ENCODE results near the gene APLP1. TPM values are rescaled to one million over a fixed set of nuclear protein-coding genes. Genes with fewer than 3 reads are reported as not detected.

APLP1 gene
- total and polyA plus RNA-seq, 2 donors from 2014 or later, result 3.8 to 13.6 TPM

DNA sequence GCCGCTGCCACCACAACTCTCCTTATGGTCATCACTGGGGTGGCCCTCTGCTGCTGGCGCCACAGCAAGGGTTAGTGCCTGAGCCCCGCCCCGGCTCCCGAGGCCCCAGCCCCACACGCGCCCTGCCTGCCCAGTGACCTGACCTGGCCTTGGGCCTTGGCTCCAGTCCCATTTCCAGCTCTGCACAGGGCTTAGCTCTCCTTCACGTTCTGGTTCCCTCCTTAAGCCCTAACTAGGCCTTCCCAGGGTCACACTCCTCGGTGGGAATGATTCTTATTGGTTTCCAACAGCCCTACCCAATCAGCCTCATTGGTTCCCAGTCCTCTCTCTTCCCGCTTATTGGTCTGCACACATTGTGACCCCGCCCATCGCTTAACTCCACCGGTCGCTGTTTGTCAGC, 5.8 kb upstream of the APLP1 start:
- intact Hi-C loops (cut with DNase I), result no loop called here
- TF ChIP-seq, protein P1, sequence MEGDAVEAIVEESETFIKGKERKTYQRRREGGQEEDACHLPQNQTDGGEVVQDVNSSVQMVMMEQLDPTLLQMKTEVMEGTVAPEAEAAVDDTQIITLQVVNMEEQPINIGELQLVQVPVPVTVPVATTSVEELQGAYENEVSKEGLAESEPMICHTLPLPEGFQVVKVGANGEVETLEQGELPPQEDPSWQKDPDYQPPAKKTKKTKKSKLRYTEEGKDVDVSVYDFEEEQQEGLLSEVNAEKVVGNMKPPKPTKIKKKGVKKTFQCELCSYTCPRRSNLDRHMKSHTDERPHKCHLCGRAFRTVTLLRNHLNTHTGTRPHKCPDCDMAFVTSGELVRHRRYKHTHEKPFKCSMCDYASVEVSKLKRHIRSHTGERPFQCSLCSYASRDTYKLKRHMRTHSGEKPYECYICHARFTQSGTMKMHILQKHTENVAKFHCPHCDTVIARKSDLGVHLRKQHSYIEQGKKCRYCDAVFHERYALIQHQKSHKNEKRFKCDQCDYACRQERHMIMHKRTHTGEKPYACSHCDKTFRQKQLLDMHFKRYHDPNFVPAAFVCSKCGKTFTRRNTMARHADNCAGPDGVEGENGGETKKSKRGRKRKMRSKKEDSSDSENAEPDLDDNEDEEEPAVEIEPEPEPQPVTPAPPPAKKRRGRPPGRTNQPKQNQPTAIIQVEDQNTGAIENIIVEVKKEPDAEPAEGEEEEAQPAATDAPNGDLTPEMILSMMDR (IDR thresholded peaks at IDR 0.05; ENCODE audit: borderline replicate concordance, extremely low read depth, insufficient read depth), result no peak
- Histone ChIP-seq H3K9ac (ENCODE audit: low read length in 3 of 3) (no peak overlapping the region), H3K27me3 (ENCODE audit: control insufficient read depth, insufficient read depth, low read length) (no peaks in the 10 kb centered on the region), H3K4me1 (ENCODE audit: control insufficient read depth in 2 of 3, insufficient read depth in 2 of 3, low read depth in 1 of 3, low read length in 3 of 3) (peaks cover 0 to 4% (median 0%) of the 10 kb centered on the region in 3 donors), H3K36me3 (ENCODE audit: control insufficient read depth in 2 of 3, insufficient read depth in 3 of 3, low read length in 3 of 3) (no peaks in the 10 kb centered on the region), H3K27ac (ENCODE audit: low read depth in 2 of 2, low read length in 2 of 2) (no peak overlapping the region), H3K9me3 (ENCODE audit: control insufficient read depth in 2 of 3, insufficient read depth in 1 of 3, low read length in 3 of 3) (no peaks in the 10 kb centered on the region), H3K4me3 (ENCODE audit: low read length in 3 of 3) (no peak overlapping the region)
- FAIRE-seq, result no peak
- DNase-seq, result no peak

DNA sequence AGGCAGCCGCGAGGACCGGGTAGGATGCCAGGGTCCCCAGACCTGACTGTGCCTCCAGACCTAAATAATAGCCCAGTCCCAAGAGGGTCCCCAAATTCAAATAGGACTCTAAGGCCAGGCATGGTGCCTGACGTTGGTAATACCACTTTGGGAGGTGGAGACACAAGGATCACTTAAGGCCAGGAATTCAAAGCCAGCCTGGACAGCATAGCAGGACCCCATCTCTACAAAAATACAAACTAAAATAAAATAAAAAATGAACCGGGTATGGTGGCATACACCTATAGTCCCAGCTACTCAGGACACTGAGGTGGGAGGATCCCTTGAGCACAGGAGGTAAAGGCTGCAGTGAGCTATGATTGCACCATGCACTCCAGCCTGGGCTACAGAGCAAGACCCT, 5.4 kb upstream of the APLP1 start:
- Histone ChIP-seq H3K27me3 (ENCODE audit: control insufficient read depth, insufficient read depth, low read length) (no peaks in the 10 kb centered on the region), H3K36me3 (ENCODE audit: control insufficient read depth in 2 of 3, insufficient read depth in 3 of 3, low read length in 3 of 3) (no peaks in the 10 kb centered on the region), H3K9ac (ENCODE audit: low read length in 3 of 3) (no peak overlapping the region), H3K4me3 (ENCODE audit: low read length in 3 of 3) (no peak overlapping the region), H3K27ac (ENCODE audit: low read depth in 2 of 2, low read length in 2 of 2) (no peak overlapping the region), H3K9me3 (ENCODE audit: control insufficient read depth in 2 of 3, insufficient read depth in 1 of 3, low read length in 3 of 3) (no peaks in the 10 kb centered on the region), H3K4me1 (ENCODE audit: control insufficient read depth in 2 of 3, insufficient read depth in 2 of 3, low read depth in 1 of 3, low read length in 3 of 3) (peaks cover 0 to 4% (median 0%) of the 10 kb centered on the region in 3 donors)
- intact Hi-C loops (cut with DNase I), result no loop called here
- FAIRE-seq, result no peak
- TF ChIP-seq, protein P1 (IDR thresholded peaks at IDR 0.05; ENCODE audit: borderline replicate concordance, extremely low read depth, insufficient read depth), result no peak
- DNase-seq, result no peak

DNA sequence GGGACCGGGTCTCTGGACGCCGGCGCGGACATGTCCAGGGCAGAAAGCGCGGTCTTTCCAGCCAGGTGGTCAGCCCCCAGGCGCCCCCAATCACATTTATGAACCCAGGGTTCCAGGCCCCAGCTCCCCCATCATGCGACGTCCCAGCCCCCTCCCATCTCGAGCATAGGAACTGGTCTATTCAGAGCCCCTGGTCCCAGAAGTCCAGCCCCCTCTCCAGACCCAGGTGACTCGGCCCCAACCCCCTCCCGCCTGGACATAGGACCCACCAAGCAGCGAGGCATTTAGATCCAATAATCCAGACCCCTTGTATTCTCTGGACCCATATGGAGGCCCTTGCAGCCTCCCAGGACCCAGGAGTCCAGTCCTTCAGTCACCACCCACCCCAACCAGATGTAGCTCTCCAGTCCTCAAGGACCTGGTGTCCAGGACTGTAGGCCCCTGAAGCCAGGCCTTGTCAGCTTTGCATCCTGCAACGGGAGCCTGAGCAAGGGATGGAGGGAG, 501 bp downstream of the APLP1 start:
- peak in 1 of 5 donors; percentile 69 for DNase-seq
- FAIRE-seq, result no peak
- Histone ChIP-seq H3K27me3 (ENCODE audit: control insufficient read depth, insufficient read depth, low read length) (no peaks in the 10 kb centered on the region), H3K9ac (ENCODE audit: low read length in 3 of 3) (no peak overlapping the region), H3K27ac (ENCODE audit: low read depth in 2 of 2, low read length in 2 of 2) (no peak overlapping the region), H3K4me3 (ENCODE audit: low read length in 3 of 3) (no peak overlapping the region), H3K36me3 (ENCODE audit: control insufficient read depth in 2 of 3, insufficient read depth in 3 of 3, low read length in 3 of 3) (no peaks in the 10 kb centered on the region), H3K9me3 (ENCODE audit: control insufficient read depth in 2 of 3, insufficient read depth in 1 of 3, low read length in 3 of 3) (no peaks in the 10 kb centered on the region), H3K4me1 (ENCODE audit: control insufficient read depth in 2 of 3, insufficient read depth in 2 of 3, low read depth in 1 of 3, low read length in 3 of 3) (peaks cover 0 to 6% (median 0%) of the 10 kb centered on the region in 3 donors)
- TF ChIP-seq, protein P1 (IDR thresholded peaks at IDR 0.05; ENCODE audit: borderline replicate concordance, extremely low read depth, insufficient read depth), result no peak
- intact Hi-C loops (cut with DNase I), result no loop called here

Measured in kidney (tissue), 14 donors.